ENCODE results near the gene HOXB2.
A peak's percentile ranks its signal among the peaks of the same experiment; 100 is the strongest.

- TF ChIP-seq CTCF (IDR thresholded peaks at IDR 0.05) (no peak), POLR2A (IDR thresholded peaks at IDR 0.05; ENCODE audit: low read depth) (no peak), EP300 (IDR thresholded peaks at IDR 0.05) (no peak), POLR2AphosphoS5 (IDR thresholded peaks at IDR 0.05) (peak; percentile 21 to 85)
These were observed 7.7 kb upstream of the HOXB2 start for GRCh38 chr17:48552466-48553189.
